AG10803 (cell line): ENCODE data around the gene FDCSP.
"Not testable (repeated sequence)": the region's sequence is repeated elsewhere in the genome, so short reads cannot be mapped to it uniquely, and the experiment has no call there.

Experiments
- DNase-seq: peaks from one replicate; pipeline ENCODE4 v3.0.0; 2010; ENCODE audit warnings: low read depth
- H3K4me3 ChIP-seq: 2 replicates; pipeline ENCODE4 v1.5.1; 2011; ENCODE audit warnings: mild to moderate bottlenecking, low read length, control low read depth
- TF ChIP-seq, protein P1 (sequence below): conservative IDR thresholded peaks from 2 replicates; pipeline ENCODE4 v1.5.1; 2011; ENCODE audit warnings: mild to moderate bottlenecking, low read length, control low read depth, inconsistent platforms

FDCSP gene

GRCh38 chr4:70196857-70197256, 29.1 kb upstream of the FDCSP start:
- no peak overlapping the region for H3K4me3 ChIP-seq
- TF ChIP-seq, protein P1, sequence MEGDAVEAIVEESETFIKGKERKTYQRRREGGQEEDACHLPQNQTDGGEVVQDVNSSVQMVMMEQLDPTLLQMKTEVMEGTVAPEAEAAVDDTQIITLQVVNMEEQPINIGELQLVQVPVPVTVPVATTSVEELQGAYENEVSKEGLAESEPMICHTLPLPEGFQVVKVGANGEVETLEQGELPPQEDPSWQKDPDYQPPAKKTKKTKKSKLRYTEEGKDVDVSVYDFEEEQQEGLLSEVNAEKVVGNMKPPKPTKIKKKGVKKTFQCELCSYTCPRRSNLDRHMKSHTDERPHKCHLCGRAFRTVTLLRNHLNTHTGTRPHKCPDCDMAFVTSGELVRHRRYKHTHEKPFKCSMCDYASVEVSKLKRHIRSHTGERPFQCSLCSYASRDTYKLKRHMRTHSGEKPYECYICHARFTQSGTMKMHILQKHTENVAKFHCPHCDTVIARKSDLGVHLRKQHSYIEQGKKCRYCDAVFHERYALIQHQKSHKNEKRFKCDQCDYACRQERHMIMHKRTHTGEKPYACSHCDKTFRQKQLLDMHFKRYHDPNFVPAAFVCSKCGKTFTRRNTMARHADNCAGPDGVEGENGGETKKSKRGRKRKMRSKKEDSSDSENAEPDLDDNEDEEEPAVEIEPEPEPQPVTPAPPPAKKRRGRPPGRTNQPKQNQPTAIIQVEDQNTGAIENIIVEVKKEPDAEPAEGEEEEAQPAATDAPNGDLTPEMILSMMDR: no peak
- no peak for DNase-seq

DNA sequence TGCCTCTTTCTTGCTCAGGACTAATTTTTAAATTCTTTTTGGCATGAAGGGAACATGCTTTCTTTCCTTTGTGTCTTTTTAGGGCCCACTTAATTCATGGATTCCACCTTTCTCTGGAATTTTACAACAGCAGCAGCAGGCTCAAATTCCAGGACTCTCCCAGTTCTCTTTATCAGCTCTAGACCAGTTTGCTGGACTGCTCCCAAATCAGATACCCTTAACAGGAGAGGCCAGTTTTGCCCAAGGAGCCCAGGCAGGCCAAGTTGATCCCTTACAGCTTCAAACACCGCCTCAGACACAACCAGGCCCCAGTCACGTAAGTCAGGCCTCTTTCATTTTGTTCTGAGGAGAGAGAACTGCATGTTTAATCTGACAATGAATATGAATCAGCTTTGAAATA, 28.1 kb upstream of the FDCSP start:
- no peak overlapping the region for H3K4me3 ChIP-seq
- TF ChIP-seq, protein P1: no peak
- no peak for DNase-seq

- DNase-seq: no peak
- TF ChIP-seq, protein P1: no peak
- no peak overlapping the region for H3K4me3 ChIP-seq
Measured at GRCh38 chr4:70203601-70204000, 22.3 kb upstream of the FDCSP start.

GRCh38 chr4:70212752-70213151, 13.2 kb upstream of the FDCSP start:
- not testable (repeated sequence) for DNase-seq, H3K4me3 ChIP-seq

GRCh38 chr4:70216109-70216508, 9.8 kb upstream of the FDCSP start:
- not testable (repeated sequence) for H3K4me3 ChIP-seq, DNase-seq

DNA sequence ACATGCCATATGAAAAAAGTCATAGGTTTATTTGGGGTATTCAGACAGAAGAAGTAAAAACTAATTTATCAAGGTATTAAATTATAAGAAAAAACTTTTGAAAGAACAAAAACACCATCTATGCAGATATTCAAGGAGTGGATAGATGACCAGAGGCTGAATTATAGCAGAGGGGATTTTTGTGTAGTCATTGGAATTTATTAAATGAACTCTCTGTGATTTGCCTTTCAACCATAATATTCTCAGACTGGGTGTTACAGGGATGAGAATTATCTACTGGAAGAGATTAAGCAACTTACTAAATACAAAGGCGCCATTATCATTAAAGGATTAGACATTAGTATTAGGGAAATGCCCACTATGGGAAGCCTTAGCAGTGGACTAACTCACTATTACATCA, 9.4 kb upstream of the FDCSP start:
- not testable (repeated sequence) for DNase-seq, H3K4me3 ChIP-seq

DNA sequence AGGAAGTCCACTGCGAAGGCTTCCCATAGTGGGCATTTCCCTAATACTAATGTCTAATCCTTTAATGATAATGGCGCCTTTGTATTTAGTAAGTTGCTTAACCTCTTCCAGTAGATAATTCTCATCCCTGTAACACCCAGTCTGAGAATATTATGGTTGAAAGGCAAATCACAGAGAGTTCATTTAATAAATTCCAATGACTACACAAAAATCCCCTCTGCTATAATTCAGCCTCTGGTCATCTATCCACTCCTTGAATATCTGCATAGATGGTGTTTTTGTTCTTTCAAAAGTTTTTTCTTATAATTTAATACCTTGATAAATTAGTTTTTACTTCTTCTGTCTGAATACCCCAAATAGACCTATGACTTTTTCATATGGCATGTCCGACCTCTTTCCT, 4.5 kb upstream of the FDCSP start:
- DNase-seq, H3K4me3 ChIP-seq: not testable (repeated sequence)

GRCh38 chr4:70221818-70222217, 4.1 kb upstream of the FDCSP start:
- not testable (repeated sequence) for H3K4me3 ChIP-seq, DNase-seq

GRCh38 chr4:70236125-70236524, 10.2 kb downstream of the FDCSP start:
- DNase-seq: no peak
- no peak overlapping the region for H3K4me3 ChIP-seq
- TF ChIP-seq, protein P1: no peak

- DNase-seq: no peak
- TF ChIP-seq, protein P1: no peak
Measured at GRCh38 chr4:70239131-70239883, 13.4 kb downstream of the FDCSP start.

More at GRCh38 chr4:70239131-70239883, 13.4 kb downstream of the FDCSP start:
- H3K4me3 ChIP-seq: no peak overlapping the region
